Measurements from ENCODE around the gene KIZ.

Gene KIZ

DNA sequence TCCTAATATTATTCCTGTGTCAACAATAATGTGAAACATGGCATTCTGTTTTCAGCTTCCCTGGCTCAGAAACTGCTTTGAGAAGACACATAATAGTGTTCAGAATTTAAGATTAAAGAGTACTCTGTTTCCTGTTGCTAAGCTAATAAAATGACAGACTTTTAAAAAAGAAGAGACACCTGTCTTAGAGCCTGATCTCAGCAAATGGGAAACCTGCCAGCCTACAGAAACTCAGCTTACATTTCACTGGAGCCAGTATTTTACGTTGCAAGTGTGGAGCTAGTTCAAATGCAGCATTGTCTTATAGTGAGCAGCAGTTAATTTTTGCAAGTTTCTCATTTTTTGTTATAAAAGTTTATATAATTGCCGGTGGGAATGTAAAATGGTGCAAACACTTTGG lies 28.8 kb downstream of the KIZ start:
- Histone ChIP-seq H2AFZ (ENCODE audit: low read depth, low read length) (no peak overlapping the region), H3K9ac (ENCODE audit: low read length) (no peak overlapping the region), H2AK5ac (ENCODE audit: low read length, severe bottlenecking) (no peak overlapping the region), H3K4me1 (ENCODE audit: control insufficient read depth, insufficient read depth, low read depth, low read length) (no peaks in the 10 kb centered on the region), H4K91ac (ENCODE audit: low read length) (no peak overlapping the region), H2BK15ac (ENCODE audit: low read depth, poor library complexity, severe bottlenecking) (no peak overlapping the region), H3K36me3 (ENCODE audit: control insufficient read depth in 1 of 2, insufficient read depth in 2 of 2, low read depth in 1 of 2, low read length in 2 of 2) (peaks cover 4 to 12% of the 10 kb centered on the region in 2 experiments), H3K14ac (ENCODE audit: low read length in 2 of 2) (no peak overlapping the region), H3K4ac (ENCODE audit: low read depth in 1 of 2, low read length in 2 of 2) (no peak overlapping the region), H2BK120ac (ENCODE audit: low read depth, low read length) (no peak overlapping the region), H3K18ac (ENCODE audit: low read depth in 1 of 2, low read length in 2 of 2) (no peak overlapping the region), H3K4me2 (ENCODE audit: low read length, poor library complexity, severe bottlenecking) (no peak overlapping the region), H3K27ac (ENCODE audit: low read length, poor library complexity, severe bottlenecking) (no peak overlapping the region), H3K79me1 (replicated peaks; ENCODE audit: low read length, poor library complexity, severe bottlenecking) (peaks cover 1% of the 10 kb centered on the region), H4K8ac (ENCODE audit: low read length) (no peak overlapping the region), H3K4me3 (ENCODE audit: insufficient read depth in 1 of 2, low read depth in 1 of 2, low read length in 2 of 2) (no peak overlapping the region), H2BK12ac (ENCODE audit: low read length in 2 of 2) (no peak overlapping the region), H2BK5ac (ENCODE audit: low read depth, low read length, poor library complexity, severe bottlenecking) (no peak overlapping the region), H3K9me3 (ENCODE audit: control insufficient read depth, low read length) (no peaks in the 10 kb centered on the region), H3K27me3 (ENCODE audit: control insufficient read depth in 1 of 2, insufficient read depth in 1 of 2, low read length in 2 of 2) (no peaks in the 10 kb centered on the region), H3K23ac (ENCODE audit: low read length in 2 of 2) (no peak overlapping the region)
- DNase-seq, result no peak
- 50% methylated on average over 2 of the region's 2 CpGs for WGBS

DNA sequence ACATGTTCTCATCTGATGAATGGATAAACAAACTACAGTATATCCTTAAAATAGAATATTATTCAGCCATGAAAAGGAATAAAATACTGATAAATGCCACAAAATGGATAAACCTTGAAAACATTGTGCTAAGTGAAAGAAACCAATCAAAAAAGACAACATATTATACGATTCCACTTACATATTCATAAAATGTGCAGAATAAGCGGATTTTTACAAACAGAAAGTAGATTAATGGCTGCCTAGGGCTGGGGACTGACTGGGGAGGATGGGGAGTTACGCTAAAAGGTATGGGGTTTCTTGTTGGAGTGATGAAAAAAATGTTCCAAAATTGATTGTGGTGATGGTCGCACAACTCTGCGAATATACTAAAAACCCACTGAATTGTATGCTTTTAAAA lies 29.4 kb downstream of the KIZ start:
- no peak overlapping the region for H3K23ac ChIP-seq (ENCODE audit: low read length in 2 of 2)
- H2BK12ac ChIP-seq (ENCODE audit: low read length in 2 of 2), result no peak overlapping the region
- H3K14ac ChIP-seq (ENCODE audit: low read length in 2 of 2), result no peak overlapping the region
- no peak overlapping the region for H4K8ac ChIP-seq (ENCODE audit: low read length)
- H3K79me1 ChIP-seq (replicated peaks; ENCODE audit: low read length, poor library complexity, severe bottlenecking), result peaks cover 1% of the 10 kb centered on the region
- no peak overlapping the region for H2AFZ ChIP-seq (ENCODE audit: low read depth, low read length)
- H3K4me1 ChIP-seq (ENCODE audit: control insufficient read depth, insufficient read depth, low read depth, low read length), result no peaks in the 10 kb centered on the region
- no peaks in the 10 kb centered on the region for H3K27me3 ChIP-seq (ENCODE audit: control insufficient read depth in 1 of 2, insufficient read depth in 1 of 2, low read length in 2 of 2)
- H2BK120ac ChIP-seq (ENCODE audit: low read depth, low read length), result no peak overlapping the region
- no peak overlapping the region for H4K91ac ChIP-seq (ENCODE audit: low read length)
- no peak overlapping the region for H3K9ac ChIP-seq (ENCODE audit: low read length)
- no peak overlapping the region for H3K4me2 ChIP-seq (ENCODE audit: low read length, poor library complexity, severe bottlenecking)
- H3K9me3 ChIP-seq (ENCODE audit: control insufficient read depth, low read length), result no peaks in the 10 kb centered on the region
- peaks cover 0 to 9% of the 10 kb centered on the region in 2 experiments for H3K36me3 ChIP-seq (ENCODE audit: control insufficient read depth in 1 of 2, insufficient read depth in 2 of 2, low read depth in 1 of 2, low read length in 2 of 2)
- no peak overlapping the region for H3K18ac ChIP-seq (ENCODE audit: low read depth in 1 of 2, low read length in 2 of 2)
- H3K4ac ChIP-seq (ENCODE audit: low read depth in 1 of 2, low read length in 2 of 2), result no peak overlapping the region
- no peak overlapping the region for H2BK15ac ChIP-seq (ENCODE audit: low read depth, poor library complexity, severe bottlenecking)
- no peak for DNase-seq
- H3K27ac ChIP-seq (ENCODE audit: low read length, poor library complexity, severe bottlenecking), result no peak overlapping the region
- 99% methylated on average over 4 of the region's 5 CpGs for WGBS
- no peak overlapping the region for H2BK5ac ChIP-seq (ENCODE audit: low read depth, low read length, poor library complexity, severe bottlenecking)
- no peak overlapping the region for H2AK5ac ChIP-seq (ENCODE audit: low read length, severe bottlenecking)
- no peak overlapping the region for H3K4me3 ChIP-seq (ENCODE audit: insufficient read depth in 1 of 2, low read depth in 1 of 2, low read length in 2 of 2)

DNA sequence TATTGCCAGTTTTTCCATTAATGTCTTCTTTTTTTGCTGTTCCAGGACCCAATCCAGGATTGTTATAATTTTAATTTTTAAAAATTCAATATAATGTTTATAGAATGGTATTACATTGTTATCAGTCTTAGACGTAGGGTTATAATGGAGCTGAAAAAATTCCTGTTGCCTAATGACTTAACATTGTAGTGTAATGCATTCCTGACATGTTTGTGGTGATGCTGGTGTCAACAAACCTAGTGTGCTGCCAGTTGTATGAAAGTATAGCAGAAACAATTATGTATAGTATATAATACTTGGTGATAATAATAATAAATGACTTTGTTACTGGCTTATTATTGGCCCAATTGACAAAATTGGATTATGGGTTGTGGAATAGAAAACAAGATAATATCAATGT lies 30.4 kb downstream of the KIZ start:
- WGBS, result 0% methylated on average over 1 of the region's 1 CpG
- Histone ChIP-seq H3K27ac (ENCODE audit: low read length, poor library complexity, severe bottlenecking) (no peak overlapping the region), H3K4ac (ENCODE audit: low read depth in 1 of 2, low read length in 2 of 2) (no peak overlapping the region)

DNA sequence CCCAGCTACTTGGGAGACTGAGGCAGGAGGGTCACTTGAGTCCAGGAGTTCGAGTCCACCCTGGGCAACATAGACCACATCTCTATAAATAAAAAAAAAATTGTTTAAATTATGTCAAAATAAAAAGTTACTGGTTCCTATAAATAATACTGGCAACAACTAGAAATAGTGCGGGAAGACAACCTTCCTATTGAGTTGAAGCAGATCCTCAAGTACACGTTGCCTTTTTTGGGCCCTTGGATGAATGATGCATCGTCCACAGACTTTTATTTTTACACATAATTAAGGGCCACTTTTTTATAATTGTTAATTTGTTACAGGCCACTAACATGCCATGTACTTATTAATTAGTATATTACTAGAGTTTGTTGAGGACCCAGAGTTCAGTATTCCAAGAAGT lies 31.1 kb downstream of the KIZ start:
- H3K27me3 ChIP-seq (ENCODE audit: control insufficient read depth in 1 of 2, insufficient read depth in 1 of 2, low read length in 2 of 2), result no peaks in the 10 kb centered on the region
- no peak overlapping the region for H3K18ac ChIP-seq (ENCODE audit: low read depth in 1 of 2, low read length in 2 of 2)
- no peak overlapping the region for H3K4me3 ChIP-seq (ENCODE audit: insufficient read depth in 1 of 2, low read depth in 1 of 2, low read length in 2 of 2)
- H2BK5ac ChIP-seq (ENCODE audit: low read depth, low read length, poor library complexity, severe bottlenecking), result no peak overlapping the region
- 100% methylated on average over 1 of the region's 4 CpGs for WGBS
- no peak overlapping the region for H4K8ac ChIP-seq (ENCODE audit: low read length)
- no peak overlapping the region for H4K91ac ChIP-seq (ENCODE audit: low read length)
- peaks cover 1% of the 10 kb centered on the region for H3K79me1 ChIP-seq (replicated peaks; ENCODE audit: low read length, poor library complexity, severe bottlenecking)
- H3K14ac ChIP-seq (ENCODE audit: low read length in 2 of 2), result no peak overlapping the region
- no peak overlapping the region for H3K23ac ChIP-seq (ENCODE audit: low read length in 2 of 2)
- H3K9me3 ChIP-seq (ENCODE audit: control insufficient read depth, low read length), result no peaks in the 10 kb centered on the region
- no peak overlapping the region for H3K9ac ChIP-seq (ENCODE audit: low read length)
- no peak overlapping the region for H3K27ac ChIP-seq (ENCODE audit: low read length, poor library complexity, severe bottlenecking)
- H3K4me2 ChIP-seq (ENCODE audit: low read length, poor library complexity, severe bottlenecking), result no peak overlapping the region
- H2AK5ac ChIP-seq (ENCODE audit: low read length, severe bottlenecking), result no peak overlapping the region
- H3K4ac ChIP-seq (ENCODE audit: low read depth in 1 of 2, low read length in 2 of 2), result no peak overlapping the region
- no peak for DNase-seq
- peaks cover 0 to 11% of the 10 kb centered on the region in 2 experiments for H3K36me3 ChIP-seq (ENCODE audit: control insufficient read depth in 1 of 2, insufficient read depth in 2 of 2, low read depth in 1 of 2, low read length in 2 of 2)
- H2BK12ac ChIP-seq (ENCODE audit: low read length in 2 of 2), result no peak overlapping the region
- H2BK15ac ChIP-seq (ENCODE audit: low read depth, poor library complexity, severe bottlenecking), result no peak overlapping the region
- no peak overlapping the region for H2BK120ac ChIP-seq (ENCODE audit: low read depth, low read length)
- H3K4me1 ChIP-seq (ENCODE audit: control insufficient read depth, insufficient read depth, low read depth, low read length), result no peaks in the 10 kb centered on the region
- no peak overlapping the region for H2AFZ ChIP-seq (ENCODE audit: low read depth, low read length)

More for the DNA sequence above, 30.4 kb downstream of the KIZ start:
- Histone ChIP-seq H3K14ac (ENCODE audit: low read length in 2 of 2) (no peak overlapping the region), H4K91ac (ENCODE audit: low read length) (no peak overlapping the region), H3K4me2 (ENCODE audit: low read length, poor library complexity, severe bottlenecking) (no peak overlapping the region), H2BK12ac (ENCODE audit: low read length in 2 of 2) (no peak overlapping the region), H3K9me3 (ENCODE audit: control insufficient read depth, low read length) (no peaks in the 10 kb centered on the region), H3K4me3 (ENCODE audit: insufficient read depth in 1 of 2, low read depth in 1 of 2, low read length in 2 of 2) (no peak overlapping the region), H3K36me3 (ENCODE audit: control insufficient read depth in 1 of 2, insufficient read depth in 2 of 2, low read depth in 1 of 2, low read length in 2 of 2) (peaks cover 0 to 5% of the 10 kb centered on the region in 2 experiments), H3K4me1 (ENCODE audit: control insufficient read depth, insufficient read depth, low read depth, low read length) (no peaks in the 10 kb centered on the region), H4K8ac (ENCODE audit: low read length) (no peak overlapping the region), H2BK5ac (ENCODE audit: low read depth, low read length, poor library complexity, severe bottlenecking) (no peak overlapping the region), H2BK120ac (ENCODE audit: low read depth, low read length) (no peak overlapping the region), H3K9ac (ENCODE audit: low read length) (no peak overlapping the region), H2BK15ac (ENCODE audit: low read depth, poor library complexity, severe bottlenecking) (no peak overlapping the region), H3K23ac (ENCODE audit: low read length in 2 of 2) (no peak overlapping the region), H3K79me1 (replicated peaks; ENCODE audit: low read length, poor library complexity, severe bottlenecking) (peaks cover 1% of the 10 kb centered on the region), H3K18ac (ENCODE audit: low read depth in 1 of 2, low read length in 2 of 2) (no peak overlapping the region), H2AFZ (ENCODE audit: low read depth, low read length) (no peak overlapping the region), H2AK5ac (ENCODE audit: low read length, severe bottlenecking) (no peak overlapping the region), H3K27me3 (ENCODE audit: control insufficient read depth in 1 of 2, insufficient read depth in 1 of 2, low read length in 2 of 2) (no peaks in the 10 kb centered on the region)
- DNase-seq, result peak; percentile 77

Data from mesenchymal stem cell (in vitro differentiated cells and primary cell).